ENCODE data around the gene CNIH3.
"Not testable (repeated sequence)": the region's sequence is repeated elsewhere in the genome, so short reads cannot be mapped to it uniquely, and the experiment has no call there.

Gene CNIH3

GRCh38 chr1:224643653-224644052 lies 27.5 kb downstream of the CNIH3 start:
- DNase-seq (ENCODE audit: low read depth) = no peak

- no peak for DNase-seq (ENCODE audit: low read depth)
Observed at GRCh38 chr1:224644553-224645154, 28.5 kb downstream of the CNIH3 start.

- no peak for DNase-seq (ENCODE audit: low read depth)
Observed at GRCh38 chr1:224647449-224647848, 31.3 kb downstream of the CNIH3 start.

GRCh38 chr1:224650290-224650689 lies 34.2 kb downstream of the CNIH3 start:
- DNase-seq (ENCODE audit: low read depth) = no peak

GRCh38 chr1:224651188-224651587 lies 35.1 kb downstream of the CNIH3 start:
- no peak for DNase-seq (ENCODE audit: low read depth)

- no peak for DNase-seq (ENCODE audit: low read depth)
Observed at GRCh38 chr1:224656392-224656791, 40.3 kb downstream of the CNIH3 start.

- DNase-seq (ENCODE audit: low read depth) = no peak
Observed at GRCh38 chr1:224660074-224660473, 44.0 kb downstream of the CNIH3 start.

- DNase-seq (ENCODE audit: low read depth) = no peak
Observed at GRCh38 chr1:224662870-224663269, 46.8 kb downstream of the CNIH3 start.

- no peak for DNase-seq (ENCODE audit: low read depth)
Observed at GRCh38 chr1:224665016-224665415, 48.9 kb downstream of the CNIH3 start.

- DNase-seq (ENCODE audit: low read depth) = no peak
Observed at GRCh38 chr1:224666078-224666477, 50.0 kb downstream of the CNIH3 start.

GRCh38 chr1:224666913-224667312 lies 50.8 kb downstream of the CNIH3 start:
- no peak for DNase-seq (ENCODE audit: low read depth)

- no peak for DNase-seq (ENCODE audit: low read depth)
Observed at GRCh38 chr1:224668984-224669383, 52.9 kb downstream of the CNIH3 start.

- DNase-seq (ENCODE audit: low read depth) = no peak
Observed at GRCh38 chr1:224669403-224669802, 53.3 kb downstream of the CNIH3 start.

GRCh38 chr1:224670506-224670905 lies 54.4 kb downstream of the CNIH3 start:
- DNase-seq (ENCODE audit: low read depth) = no peak

GRCh38 chr1:224671076-224671475 lies 55.0 kb downstream of the CNIH3 start:
- DNase-seq (ENCODE audit: low read depth) = no peak

- DNase-seq (ENCODE audit: low read depth) = no peak
Observed at GRCh38 chr1:224673141-224673540, 57.0 kb downstream of the CNIH3 start.

GRCh38 chr1:224675590-224675989 lies 59.5 kb downstream of the CNIH3 start:
- no peak for DNase-seq (ENCODE audit: low read depth)

GRCh38 chr1:224676551-224676950 lies 60.4 kb downstream of the CNIH3 start:
- DNase-seq (ENCODE audit: low read depth) = no peak

- DNase-seq (ENCODE audit: low read depth) = no peak
Observed at GRCh38 chr1:224678168-224678567, 62.1 kb downstream of the CNIH3 start.

GRCh38 chr1:224679606-224680005 lies 63.5 kb downstream of the CNIH3 start:
- no peak for DNase-seq (ENCODE audit: low read depth)

GRCh38 chr1:224681816-224682215 lies 65.7 kb downstream of the CNIH3 start:
- DNase-seq (ENCODE audit: low read depth) = no peak

- DNase-seq (ENCODE audit: low read depth) = no peak
Observed at GRCh38 chr1:224683936-224684335, 67.8 kb downstream of the CNIH3 start.

GRCh38 chr1:224684979-224685425 lies 68.9 kb downstream of the CNIH3 start:
- no peak for DNase-seq (ENCODE audit: low read depth)

- DNase-seq (ENCODE audit: low read depth) = not testable (repeated sequence)
Observed at GRCh38 chr1:224686140-224686539, 70.0 kb downstream of the CNIH3 start.

- DNase-seq (ENCODE audit: low read depth) = no peak
Observed at GRCh38 chr1:224687465-224687864, 71.3 kb downstream of the CNIH3 start.

Data from GM04503 (cell line).